ENCODE data around the gene PRAMEF20.
"Not testable (repeated sequence)": the region's sequence is repeated elsewhere in the genome, so short reads cannot be mapped to it uniquely, and the experiment has no call there.

The PRAMEF20 gene

DNA sequence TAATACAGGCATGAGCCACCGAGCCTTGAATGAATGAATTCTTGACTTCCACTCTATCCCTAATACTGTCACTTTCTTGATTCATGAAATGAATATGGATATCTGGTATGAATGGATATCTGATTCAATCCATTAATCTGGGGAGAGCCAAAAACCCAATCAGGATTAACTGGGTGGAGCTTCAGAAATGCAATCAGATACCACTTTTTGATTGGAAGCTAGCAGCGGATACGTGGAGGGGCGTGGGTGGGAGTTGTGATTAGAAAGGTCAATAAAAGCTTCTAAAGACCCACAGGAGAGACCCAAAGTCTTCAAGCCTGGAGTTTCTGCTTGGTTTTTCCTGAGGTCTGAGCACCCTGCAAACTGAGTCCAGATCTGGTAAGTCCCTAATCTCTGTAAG is at the start of gene PRAMEF20:
TSS of gene PRAMEF20 (plus strand) at position 301 of the 400 bp plus-strand sequence. CDS start 5,905 bp downstream, outside the sequence.
- not testable (repeated sequence) for TF ChIP-seq GATA2, GATA3 (IDR thresholded peaks at IDR 0.05; ENCODE audit: low read depth, low read length)

DNA sequence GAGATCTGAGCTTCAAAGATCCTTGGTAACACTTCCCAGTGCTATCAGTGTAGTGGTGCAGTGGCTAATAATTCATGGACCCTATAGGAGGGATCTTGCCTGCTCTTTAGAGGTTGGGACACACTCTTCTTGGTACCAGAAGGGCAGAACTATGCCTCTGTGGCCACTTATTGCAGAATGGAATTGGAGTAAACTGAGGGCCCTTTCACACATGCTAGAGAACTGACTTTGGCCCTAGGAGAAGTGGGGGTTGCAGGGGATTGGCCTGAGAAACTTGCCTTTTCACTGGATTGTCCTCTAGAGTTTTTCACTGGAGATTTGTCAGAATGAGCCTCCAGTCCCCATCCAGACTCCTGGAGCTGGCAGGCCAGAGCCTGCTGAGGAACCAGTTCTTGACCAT is 20.9 kb upstream of the PRAMEF20 start, which contains the start of gene PRAMEF17:
TSS of gene PRAMEF17 (plus strand) at position 301 of the 400 bp plus-strand sequence. CDS start at position 327, 26 bp downstream.
- not testable (repeated sequence) for TF ChIP-seq GATA3, GATA2 (IDR thresholded peaks at IDR 0.05; ENCODE audit: low read depth, low read length)

DNA sequence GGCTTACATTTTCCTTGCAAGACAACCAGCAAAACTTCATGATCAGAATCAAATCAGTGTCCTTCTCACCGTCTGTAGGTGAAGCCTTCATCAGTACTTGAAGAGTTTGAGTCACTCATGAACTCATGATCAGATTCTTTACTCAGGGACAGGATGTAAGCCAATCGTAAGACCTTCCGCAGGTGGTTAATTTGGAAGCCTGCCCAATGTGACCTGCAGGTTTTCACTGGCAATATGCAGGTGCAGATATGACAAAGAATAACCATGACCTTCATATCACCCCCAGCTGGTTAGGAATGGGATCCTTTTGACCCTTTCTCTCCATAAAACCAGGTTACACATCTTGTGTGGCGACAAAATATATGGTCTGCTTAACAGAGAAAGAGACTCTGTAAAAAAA is 2.4 kb upstream of the PRAMEF20 start:
- no peak for TF ChIP-seq GATA3 (IDR thresholded peaks at IDR 0.05; ENCODE audit: low read depth, low read length)
- TF ChIP-seq GATA2 (IDR thresholded peaks at IDR 0.05; ENCODE audit: low read depth, low read length), result no peak

DNA sequence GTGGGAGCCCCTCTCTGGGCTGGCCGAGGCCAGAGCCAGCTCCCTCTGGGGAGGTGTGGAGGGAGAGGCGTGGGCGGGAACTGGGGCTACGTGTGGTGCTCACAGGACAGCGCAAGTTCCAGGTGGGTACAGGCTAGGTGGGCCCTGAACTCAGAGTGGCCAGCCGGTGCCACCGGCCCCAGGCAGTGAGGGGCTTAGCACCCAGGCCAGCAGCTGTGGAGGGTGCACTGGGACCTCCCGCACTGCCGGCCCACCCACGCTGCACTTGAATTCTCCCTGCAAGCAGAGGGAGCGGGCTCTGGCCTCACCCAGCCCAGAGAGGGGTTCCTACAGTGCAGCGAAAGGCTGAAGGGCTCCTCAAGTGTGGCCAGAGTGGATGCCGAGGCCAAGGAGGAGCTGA is 20.2 kb downstream of the PRAMEF20 start:
- TF ChIP-seq GATA3 (IDR thresholded peaks at IDR 0.05; ENCODE audit: low read depth, low read length), result no peak
- TF ChIP-seq GATA2 (IDR thresholded peaks at IDR 0.05; ENCODE audit: low read depth, low read length), result no peak

- no peak for TF ChIP-seq GATA3 (IDR thresholded peaks at IDR 0.05; ENCODE audit: low read depth, low read length)
- no peak for TF ChIP-seq GATA2 (IDR thresholded peaks at IDR 0.05; ENCODE audit: low read depth, low read length)
Observed at GRCh38 chr1:13432251-13432650, 22.0 kb downstream of the PRAMEF20 start.

DNA sequence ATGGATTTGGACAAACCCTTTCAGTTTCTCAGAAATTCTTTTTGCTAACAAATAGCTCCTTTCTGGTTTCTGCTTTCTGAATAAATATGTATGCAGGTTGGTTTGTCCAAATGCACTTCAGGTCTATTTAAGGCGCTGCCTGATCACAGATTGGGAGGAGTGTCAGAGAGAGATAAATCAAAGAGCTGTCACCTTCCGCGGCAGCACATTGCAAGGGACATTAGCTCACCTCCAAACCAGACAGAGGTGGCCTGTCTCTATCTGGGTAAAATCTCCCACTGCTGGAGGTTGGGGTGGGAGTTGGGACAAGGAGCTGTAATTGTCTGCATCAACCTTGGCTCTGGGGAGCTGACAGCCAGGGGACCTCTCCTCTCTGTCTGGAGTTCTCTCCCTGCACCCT is 25.2 kb downstream of the PRAMEF20 start:
- TF ChIP-seq GATA3 (IDR thresholded peaks at IDR 0.05; ENCODE audit: low read depth, low read length) (no peak), GATA2 (IDR thresholded peaks at IDR 0.05; ENCODE audit: low read depth, low read length) (no peak)

GRCh38 chr1:13443335-13443979 is 33.2 kb downstream of the PRAMEF20 start:
- TF ChIP-seq GATA2 (IDR thresholded peaks at IDR 0.05; ENCODE audit: low read depth, low read length) (no peak), GATA3 (IDR thresholded peaks at IDR 0.05; ENCODE audit: low read depth, low read length) (no peak)

DNA sequence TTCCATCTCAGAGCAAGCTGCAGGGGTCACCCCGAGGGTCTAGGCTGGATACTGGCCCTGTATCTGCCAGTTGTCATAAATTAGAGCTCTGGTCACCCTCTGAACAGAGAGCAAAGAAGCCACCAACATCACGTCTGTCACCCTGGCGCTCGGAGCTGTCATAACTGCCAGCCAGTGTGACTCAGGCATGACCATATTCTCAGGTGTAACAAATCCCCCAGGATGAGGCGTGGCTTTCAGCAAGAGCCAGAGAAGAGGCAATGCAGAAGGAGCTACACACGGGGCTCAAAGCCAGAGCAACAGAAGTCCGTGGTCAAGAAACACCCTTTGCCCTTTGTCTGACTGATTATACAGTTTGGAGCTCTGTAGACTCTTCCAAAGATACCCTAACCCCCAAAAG is 40.0 kb downstream of the PRAMEF20 start:
- TF ChIP-seq GATA3 (IDR thresholded peaks at IDR 0.05; ENCODE audit: low read depth, low read length) (no peak), GATA2 (IDR thresholded peaks at IDR 0.05; ENCODE audit: low read depth, low read length) (no peak)

DNA sequence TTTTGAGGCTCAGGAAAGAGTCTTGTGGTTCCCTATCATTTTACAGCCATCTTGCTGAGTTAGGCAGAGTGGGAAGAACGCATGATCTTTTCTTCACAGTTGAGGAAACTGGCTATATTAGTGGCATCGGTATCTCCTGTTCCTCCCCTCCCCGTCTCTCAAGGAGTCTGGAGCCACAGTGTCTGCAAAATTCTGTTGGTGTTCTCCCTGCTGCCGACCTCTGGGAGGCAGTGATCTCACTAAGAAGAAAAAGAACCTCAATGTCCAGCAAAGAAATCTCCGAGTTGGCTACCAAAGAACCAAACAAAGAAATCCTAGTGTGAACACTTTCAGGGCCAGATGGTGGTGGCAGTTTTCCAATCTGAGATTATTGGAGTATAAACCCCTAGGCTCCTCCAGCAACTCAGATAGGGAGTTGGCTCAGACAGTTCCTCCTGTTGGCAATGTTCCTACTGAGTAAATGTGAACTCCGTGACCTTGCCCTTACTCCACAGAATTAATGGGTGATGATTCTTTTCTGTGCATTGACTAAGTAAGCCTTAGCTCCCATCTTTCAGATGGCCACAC is 41.2 kb downstream of the PRAMEF20 start:
- TF ChIP-seq GATA3 (IDR thresholded peaks at IDR 0.05; ENCODE audit: low read depth, low read length) (no peak), GATA2 (IDR thresholded peaks at IDR 0.05; ENCODE audit: low read depth, low read length) (no peak)

GRCh38 chr1:13456904-13457532 is 46.8 kb downstream of the PRAMEF20 start:
- TF ChIP-seq GATA3 (IDR thresholded peaks at IDR 0.05; ENCODE audit: low read depth, low read length) (no peak), GATA2 (IDR thresholded peaks at IDR 0.05; ENCODE audit: low read depth, low read length) (no peak)

DNA sequence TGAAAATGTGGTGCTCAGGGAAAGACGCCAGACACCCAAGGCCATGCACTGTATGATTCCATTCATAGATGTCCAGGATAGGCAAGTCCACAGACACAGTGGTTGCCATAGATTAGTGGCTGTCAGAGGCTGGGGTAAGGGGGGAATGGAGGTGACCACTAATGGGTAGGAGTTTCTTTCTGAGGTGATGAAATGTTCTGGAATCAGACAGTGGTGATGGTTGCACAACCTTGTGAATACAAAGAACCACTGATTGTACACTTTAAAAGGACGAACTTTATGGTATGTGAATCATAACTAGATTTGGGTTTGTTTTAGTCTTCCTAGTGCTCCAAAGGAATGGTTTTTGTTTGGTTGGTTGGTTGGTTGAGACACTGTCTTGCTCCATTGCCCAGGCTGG is 51.7 kb downstream of the PRAMEF20 start:
- TF ChIP-seq GATA3 (IDR thresholded peaks at IDR 0.05; ENCODE audit: low read depth, low read length), result no peak
- TF ChIP-seq GATA2 (IDR thresholded peaks at IDR 0.05; ENCODE audit: low read depth, low read length), result no peak

DNA sequence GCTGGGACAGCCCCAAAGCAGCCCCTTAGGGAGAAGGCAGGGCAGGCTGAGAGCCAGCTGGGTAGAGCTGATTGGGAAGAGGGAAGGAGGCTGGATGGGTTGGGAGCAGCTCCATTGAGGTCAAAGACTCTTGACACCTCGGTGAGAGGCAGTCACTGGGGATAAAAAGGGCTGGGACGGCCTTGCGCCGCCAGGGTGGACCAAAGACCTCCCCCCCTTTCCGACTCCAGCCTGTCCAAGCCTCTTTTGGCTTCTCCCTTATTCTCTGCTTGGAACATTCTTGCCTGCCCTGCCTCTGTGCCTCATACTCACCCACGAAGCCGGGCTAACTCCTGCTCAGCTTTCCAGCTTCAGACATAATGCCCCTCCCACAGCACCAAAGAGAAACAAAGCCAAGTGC is 52.4 kb downstream of the PRAMEF20 start:
- TF ChIP-seq GATA2 (IDR thresholded peaks at IDR 0.05; ENCODE audit: low read depth, low read length) (no peak), GATA3 (IDR thresholded peaks at IDR 0.05; ENCODE audit: low read depth, low read length) (no peak)

DNA sequence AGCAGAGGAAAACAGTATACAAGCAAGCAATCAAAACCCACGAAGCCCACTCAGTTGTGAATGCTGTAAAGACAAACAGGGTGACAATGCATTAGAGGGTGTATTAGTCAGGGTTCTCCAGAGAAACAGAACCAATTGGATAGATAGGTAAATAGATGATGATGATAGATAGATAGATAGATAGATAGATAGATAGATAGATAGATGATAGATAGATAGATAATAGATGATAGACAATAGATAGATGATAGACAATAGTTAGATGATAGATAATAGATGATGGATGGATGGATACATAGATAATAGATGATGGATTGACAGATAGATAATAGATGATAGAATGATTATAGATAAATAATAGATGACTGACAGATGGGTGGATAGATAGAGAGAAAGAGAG is 55.3 kb downstream of the PRAMEF20 start:
- TF ChIP-seq GATA3 (IDR thresholded peaks at IDR 0.05; ENCODE audit: low read depth, low read length) (no peak), GATA2 (IDR thresholded peaks at IDR 0.05; ENCODE audit: low read depth, low read length) (no peak)

DNA sequence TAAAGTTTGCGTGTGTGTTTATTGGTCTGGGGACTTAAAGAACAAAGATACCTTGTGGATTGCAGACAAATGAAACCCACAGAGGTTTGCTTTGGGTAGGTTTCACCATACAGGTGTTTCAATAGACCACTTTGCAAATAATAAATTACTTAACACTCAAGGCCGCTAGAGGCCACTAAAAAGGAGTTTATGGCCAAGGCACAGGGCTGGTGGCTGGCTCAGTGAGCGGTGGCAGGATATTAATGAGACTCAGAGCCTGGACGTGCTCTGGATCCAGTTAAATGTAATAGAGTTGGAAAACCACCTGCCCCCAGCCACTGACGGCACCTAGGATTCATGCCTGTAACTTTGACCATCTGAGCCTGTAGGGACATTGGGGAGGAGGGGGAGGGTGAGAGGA is 59.1 kb downstream of the PRAMEF20 start:
- TF ChIP-seq GATA2 (IDR thresholded peaks at IDR 0.05; ENCODE audit: low read depth, low read length), result no peak
- TF ChIP-seq GATA3 (IDR thresholded peaks at IDR 0.05; ENCODE audit: low read depth, low read length), result no peak
